A549 (cell line): ENCODE results near the gene CHPT1. TPM values are rescaled to one million over a fixed set of nuclear protein-coding genes. Genes with fewer than 3 reads are reported as not detected.

Experiments
- ATAC-seq, 2 experiments: fragments of 200-7000 bp in 1 of 2; fragments of >200 bp in 1 of 2; cut with Nextera tagmentation in 1 of 2; cut with Tn5 transposase in 1 of 2; 3 replicates each; pipeline versions ENCODE4 v1.8.0 to v1.9.1; 2018 to 2020; ENCODE audit warnings: mild to moderate bottlenecking in 1 of 2, moderate library complexity in 1 of 2
- CTCF ChIA-PET: fragments of 300-600 bp; sonication (Branson Sonifier 250); formaldehyde crosslinking; extraction: SDS; loops from one replicate; lab custom pipeline; 2021; ENCODE audit warnings: antibody characterized with exemption, inconsistent platforms; lab: Yijun Ruan, JAX
- POLR2A ChIA-PET: fragments of 350-600 bp; formaldehyde crosslinking; extraction: SDS; loops from one replicate; lab custom pipeline; 2021; ENCODE audit warnings: antibody characterized with exemption, inconsistent platforms; lab: Yijun Ruan, JAX
- DNase-seq, 2 experiments: peaks; one replicate each; pipeline versions ENCODE4 v3.0.0 to v3.0.0-alpha.2; 2011 to 2016; ENCODE audit warnings: low read depth in 1 of 2, low spot score in 1 of 2
- FAIRE-seq: peaks from 2 replicates; lab custom pipeline; 2011; peaks lifted over from hg19 to GRCh38; lab: Jason Lieb, UNC
- H3K27ac ChIP-seq, 2 experiments: fragments of >200 bp; sonication (Bioruptor Twin); formaldehyde crosslinking; 3 replicates each; pipeline ENCODE4 v1.5.1; 2016 to 2017
- H3K4me1 ChIP-seq: fragments of >200 bp; sonication (Bioruptor Twin); formaldehyde crosslinking; 3 replicates; pipeline ENCODE4 v1.6.1; 2016
- H3K4me2 ChIP-seq: fragments of >200 bp; sonication (Bioruptor Twin); formaldehyde crosslinking; 3 replicates; pipeline ENCODE4 v1.6.1; 2016
- H3K4me3 ChIP-seq: fragments of >200 bp; sonication (Bioruptor Twin); formaldehyde crosslinking; 3 replicates; pipeline ENCODE4 v1.5.1; 2016
- H3K9me3 ChIP-seq: fragments of >200 bp; sonication (Bioruptor Twin); formaldehyde crosslinking; 3 replicates; pipeline ENCODE4 v1.6.1; 2016
- BHLHE40 ChIP-seq: IDR thresholded peaks from 2 replicates; pipeline ENCODE4 v1.6.1; 2012; ENCODE audit warnings: low read depth, low read length, inconsistent platforms
- CHD2 ChIP-seq: fragments of 150-350 bp; IDR thresholded peaks from 2 replicates; pipeline ENCODE4 v1.6.1; 2014; ENCODE audit warnings: low read length; ENCODE audit not compliant: partially characterized antibody
- EP300 ChIP-seq, 2 experiments: fragments of >200 bp; sonication (Bioruptor Twin); formaldehyde crosslinking; IDR thresholded peaks; 2 replicates in 1 of 2; 3 replicates in 1 of 2; pipeline ENCODE4 v1.6.1; 2016 to 2017
- FOSB ChIP-seq: fragments of 250-450 bp; sonication (Bioruptor Pico); IDR thresholded peaks from 2 replicates; pipeline ENCODE4 v1.5.0; 2020; ENCODE audit warnings: mild to moderate bottlenecking, moderate library complexity
- HDAC2 ChIP-seq: fragments of 200-600 bp; sonication (generic); IDR thresholded peaks from 2 replicates; pipeline ENCODE4 v1.6.1; 2016
- HEYL ChIP-seq: fragments of 250-450 bp; sonication (Bioruptor Pico); IDR thresholded peaks from 2 replicates; pipeline ENCODE4 v1.8.0; 2021; ENCODE audit warnings: mild to moderate bottlenecking, moderate library complexity
- JUNB ChIP-seq: fragments of >200 bp; sonication (Bioruptor Twin); formaldehyde crosslinking; IDR thresholded peaks from 2 replicates; pipeline ENCODE4 v1.6.1; 2016
- MAZ ChIP-seq: fragments of 150-350 bp; IDR thresholded peaks from 2 replicates; pipeline ENCODE4 v1.6.1; 2014; ENCODE audit warnings: antibody characterized with exemption, low read depth, low read length, borderline replicate concordance
- NFE2L2 ChIP-seq: fragments of 150-350 bp; conservative IDR thresholded peaks from 2 replicates; pipeline ENCODE4 v1.6.1; 2014; ENCODE audit warnings: low read length
- PHF8 ChIP-seq: fragments of 200-600 bp; sonication (generic); IDR thresholded peaks from 2 replicates; pipeline ENCODE4 v1.6.1; 2016; ENCODE audit warnings: low read depth, mild to moderate bottlenecking, antibody characterized with exemption, moderate library complexity, borderline replicate concordance
- POLR2AphosphoS2 ChIP-seq: conservative IDR thresholded peaks from 2 replicates; pipeline ENCODE4 v1.6.1; 2012; ENCODE audit warnings: low read length, improper control_type of control experiment, inconsistent platforms
- RAD21 ChIP-seq, 2 experiments: fragments of >200 bp in 1 of 2; sonication (Bioruptor Twin) in 1 of 2; formaldehyde crosslinking in 1 of 2; IDR thresholded peaks in 1 of 2; conservative IDR thresholded peaks in 1 of 2; 2 replicates in 1 of 2; 3 replicates in 1 of 2; pipeline ENCODE4 v1.6.1; 2012 to 2018; ENCODE audit warnings: inconsistent platforms in 1 of 2
- RARB ChIP-seq: fragments of 250-450 bp; sonication (Bioruptor Pico); IDR thresholded peaks from 2 replicates; pipeline ENCODE4 v1.8.0; 2021; ENCODE audit warnings: mild to moderate bottlenecking, moderate library complexity
- RCOR1 ChIP-seq: fragments of 150-350 bp; IDR thresholded peaks from 2 replicates; pipeline ENCODE4 v1.6.1; 2014; ENCODE audit warnings: antibody characterized with exemption, low read length, low read depth
- RNF2 ChIP-seq: fragments of 200-600 bp; sonication (generic); IDR thresholded peaks from 2 replicates; pipeline ENCODE4 v1.6.1; 2016; ENCODE audit warnings: low read depth, mild to moderate bottlenecking, antibody characterized with exemption, moderate library complexity, borderline replicate concordance
- SMC3 ChIP-seq: fragments of >200 bp; sonication (Bioruptor Twin); formaldehyde crosslinking; IDR thresholded peaks from 3 replicates; pipeline ENCODE4 v1.6.1; 2018; ENCODE audit warnings: inconsistent platforms
- SREBF2 ChIP-seq: fragments of 450-650 bp; IDR thresholded peaks from 2 replicates; pipeline ENCODE4 v1.6.1; 2014; ENCODE audit warnings: mild to moderate bottlenecking, moderate library complexity
- TFCP2L1 ChIP-seq: fragments of 250-450 bp; sonication (Bioruptor Pico); IDR thresholded peaks from 2 replicates; pipeline ENCODE4 v1.5.0; 2021; ENCODE audit warnings: mild to moderate bottlenecking
- TP53 ChIP-seq: fragments of 250-450 bp; sonication (Bioruptor Pico); IDR thresholded peaks from 2 replicates; pipeline ENCODE4 v1.5.0; 2021; ENCODE audit warnings: mild to moderate bottlenecking, moderate library complexity
- ZC3H11A ChIP-seq: fragments of 450-650 bp; IDR thresholded peaks from 2 replicates; pipeline ENCODE4 v1.6.1; 2014; ENCODE audit warnings: antibody characterized with exemption, mild to moderate bottlenecking
- ZFP36 ChIP-seq: fragments of 450-650 bp; IDR thresholded peaks from 2 replicates; pipeline ENCODE4 v1.6.1; 2014; ENCODE audit warnings: borderline replicate concordance; ENCODE audit not compliant: partially characterized antibody
- WGBS: methylation state at CpG from one replicate; pipeline ENCODE4 v1.1.6; 2017; ENCODE audit errors: missing lambda C conversion rate; 5-methylcytosine and 5-hydroxymethylcytosine counted together
- polyA plus RNA-seq, 4 experiments: library from polyadenylated mRNA; depleted of rRNA in 3 of 4; stranded (reverse); fragments of >200 nt; fragmentation: RNase III in 1 of 4; extraction: RNeasy Plus Mini Kit Qiagen cat#74134 plus additional on column Dnase treatment in 1 of 4; gene quantifications; 2 replicates in 3 of 4; 3 replicates in 1 of 4; pipeline ENCODE4 v1.2.3, GENCODE V29; 2011 to 2017
- TF ChIP-seq, protein P1 (sequence below): fragments of >200 bp; sonication (Bioruptor Twin); formaldehyde crosslinking; IDR thresholded peaks from 3 replicates; pipeline ENCODE4 v1.6.1; 2016
- TF ChIP-seq, protein P2 (sequence below): fragments of >200 bp; sonication (Bioruptor Twin); formaldehyde crosslinking; IDR thresholded peaks from 2 replicates; pipeline ENCODE4 v1.6.1; 2016
- TF ChIP-seq, protein P3 (sequence below): fragments of 200-600 bp; sonication (generic); IDR thresholded peaks from 2 replicates; pipeline ENCODE4 v1.6.1; 2016; ENCODE audit warnings: antibody characterized with exemption, mild to moderate bottlenecking, moderate library complexity

Gene CHPT1
- polyA plus RNA-seq, 2 of the 4 experiments (the other 2 are of a cell fraction) = 52.0 to 102 TPM

DNA sequence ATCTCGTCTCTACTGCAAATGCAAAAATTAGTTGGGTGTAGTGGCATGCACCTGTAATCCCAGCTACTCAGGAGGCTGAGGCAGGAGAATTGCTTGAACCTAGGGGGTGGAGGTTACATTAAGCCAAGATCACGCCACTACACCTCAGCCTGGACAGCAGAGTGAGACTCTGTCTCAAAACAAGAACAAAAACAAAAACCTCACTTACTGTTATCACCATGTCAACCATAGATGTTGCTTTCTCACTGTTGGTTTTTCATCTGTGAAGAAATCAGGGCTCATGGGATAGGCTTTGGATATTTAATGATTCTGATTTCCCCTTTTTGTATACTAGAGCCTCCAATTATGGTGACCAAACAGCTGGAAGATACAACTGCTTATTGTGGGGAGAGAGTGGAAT lies 49.7 kb upstream of the CHPT1 start:
- CTCF ChIA-PET = interaction anchor here (2.0 kb wide), 1 partner anchor 17 kb away, joined by 5 read pairs; no protein-coding TSS in a partner anchor
- TF ChIP-seq ZC3H11A (no peak), RAD21 (conservative IDR thresholded peaks at IDR 0.05 in 1 of 2, IDR thresholded peaks at IDR 0.05 in 1 of 2) (no peak), NFE2L2 (no peak), RARB (no peak), POLR2AphosphoS2 (no peak), CHD2 (no peak), RNF2 (no peak), SMC3 (no peak), TP53 (CRISPR knock-in tag) (no peak)
- TF ChIP-seq, protein P1, sequence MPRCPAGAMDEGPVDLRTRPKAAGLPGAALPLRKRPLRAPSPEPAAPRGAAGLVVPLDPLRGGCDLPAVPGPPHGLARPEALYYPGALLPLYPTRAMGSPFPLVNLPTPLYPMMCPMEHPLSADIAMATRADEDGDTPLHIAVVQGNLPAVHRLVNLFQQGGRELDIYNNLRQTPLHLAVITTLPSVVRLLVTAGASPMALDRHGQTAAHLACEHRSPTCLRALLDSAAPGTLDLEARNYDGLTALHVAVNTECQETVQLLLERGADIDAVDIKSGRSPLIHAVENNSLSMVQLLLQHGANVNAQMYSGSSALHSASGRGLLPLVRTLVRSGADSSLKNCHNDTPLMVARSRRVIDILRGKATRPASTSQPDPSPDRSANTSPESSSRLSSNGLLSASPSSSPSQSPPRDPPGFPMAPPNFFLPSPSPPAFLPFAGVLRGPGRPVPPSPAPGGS = no peak
- ATAC-seq = no peak
- Histone ChIP-seq H3K27ac (no peak overlapping the region), H3K9me3 (no peaks in the 10 kb centered on the region), H3K4me3 (no peak overlapping the region), H3K4me2 (no peak overlapping the region), H3K4me1 (no peaks in the 10 kb centered on the region)
- WGBS = 61% methylated on average over 2 of the region's 2 CpGs
- FAIRE-seq = no peak
- DNase-seq = no peak
- POLR2A ChIA-PET = no interaction called here

DNA sequence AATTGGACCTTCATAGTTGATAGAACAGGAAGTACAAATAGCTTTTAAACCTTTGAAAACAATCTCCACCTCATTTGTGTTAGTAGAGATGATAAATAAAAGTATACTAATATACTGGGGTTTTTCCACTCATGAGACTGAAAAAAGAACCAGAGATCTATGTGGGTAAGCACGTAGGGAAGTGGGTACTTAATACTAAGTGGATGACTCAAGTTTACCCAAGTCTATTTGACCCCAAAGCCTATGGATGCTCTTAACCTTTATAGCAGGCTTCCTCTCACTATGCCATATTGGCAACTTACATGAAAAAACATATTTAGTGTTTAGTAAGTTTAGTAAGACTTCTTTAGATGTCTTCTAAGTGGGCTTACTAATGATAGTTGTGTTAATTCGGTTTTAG lies 49.2 kb upstream of the CHPT1 start:
- WGBS = 10% methylated on average over 2 of the region's 2 CpGs

More for the DNA sequence above, 49.2 kb upstream of the CHPT1 start:
- TF ChIP-seq ZC3H11A (no peak), TP53 (CRISPR knock-in tag) (no peak), CHD2 (no peak), SREBF2 (no peak), MAZ (no peak), HEYL (CRISPR knock-in tag) (no peak), ZFP36 (no peak), JUNB (no peak), HDAC2 (no peak), BHLHE40 (no peak), TFCP2L1 (CRISPR knock-in tag) (no peak), PHF8 (no peak), EP300 (IDR thresholded peaks at IDR 0.05) (no peak), RCOR1 (no peak), FOSB (no peak)
- TF ChIP-seq, protein P2, sequence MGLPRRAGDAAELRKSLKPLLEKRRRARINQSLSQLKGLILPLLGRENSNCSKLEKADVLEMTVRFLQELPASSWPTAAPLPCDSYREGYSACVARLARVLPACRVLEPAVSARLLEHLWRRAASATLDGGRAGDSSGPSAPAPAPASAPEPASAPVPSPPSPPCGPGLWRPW = no peak
- TF ChIP-seq, protein P3, sequence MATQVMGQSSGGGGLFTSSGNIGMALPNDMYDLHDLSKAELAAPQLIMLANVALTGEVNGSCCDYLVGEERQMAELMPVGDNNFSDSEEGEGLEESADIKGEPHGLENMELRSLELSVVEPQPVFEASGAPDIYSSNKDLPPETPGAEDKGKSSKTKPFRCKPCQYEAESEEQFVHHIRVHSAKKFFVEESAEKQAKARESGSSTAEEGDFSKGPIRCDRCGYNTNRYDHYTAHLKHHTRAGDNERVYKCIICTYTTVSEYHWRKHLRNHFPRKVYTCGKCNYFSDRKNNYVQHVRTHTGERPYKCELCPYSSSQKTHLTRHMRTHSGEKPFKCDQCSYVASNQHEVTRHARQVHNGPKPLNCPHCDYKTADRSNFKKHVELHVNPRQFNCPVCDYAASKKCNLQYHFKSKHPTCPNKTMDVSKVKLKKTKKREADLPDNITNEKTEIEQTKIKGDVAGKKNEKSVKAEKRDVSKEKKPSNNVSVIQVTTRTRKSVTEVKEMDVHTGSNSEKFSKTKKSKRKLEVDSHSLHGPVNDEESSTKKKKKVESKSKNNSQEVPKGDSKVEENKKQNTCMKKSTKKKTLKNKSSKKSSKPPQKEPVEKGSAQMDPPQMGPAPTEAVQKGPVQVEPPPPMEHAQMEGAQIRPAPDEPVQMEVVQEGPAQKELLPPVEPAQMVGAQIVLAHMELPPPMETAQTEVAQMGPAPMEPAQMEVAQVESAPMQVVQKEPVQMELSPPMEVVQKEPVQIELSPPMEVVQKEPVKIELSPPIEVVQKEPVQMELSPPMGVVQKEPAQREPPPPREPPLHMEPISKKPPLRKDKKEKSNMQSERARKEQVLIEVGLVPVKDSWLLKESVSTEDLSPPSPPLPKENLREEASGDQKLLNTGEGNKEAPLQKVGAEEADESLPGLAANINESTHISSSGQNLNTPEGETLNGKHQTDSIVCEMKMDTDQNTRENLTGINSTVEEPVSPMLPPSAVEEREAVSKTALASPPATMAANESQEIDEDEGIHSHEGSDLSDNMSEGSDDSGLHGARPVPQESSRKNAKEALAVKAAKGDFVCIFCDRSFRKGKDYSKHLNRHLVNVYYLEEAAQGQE = no peak
- ATAC-seq (no peak), FAIRE-seq (no peak), DNase-seq (no peak)
- no peaks in the 10 kb centered on the region for H3K4me1 ChIP-seq
- no peak overlapping the region for H3K4me2 ChIP-seq
- no peak overlapping the region for H3K27ac ChIP-seq
- ChIA-PET CTCF (interaction anchor here (2.0 kb wide), 1 partner anchor 17 kb away, joined by 5 read pairs; no protein-coding TSS in a partner anchor), POLR2A (no interaction called here)
- no peak overlapping the region for H3K4me3 ChIP-seq
- no peaks in the 10 kb centered on the region for H3K9me3 ChIP-seq
